Karpas-422 (cell line): ENCODE measurements around the gene NEB. TPM values are rescaled to one million over a fixed set of nuclear protein-coding genes. Genes with fewer than 3 reads are reported as not detected.

ENCODE experiments used
- DNase-seq: peaks from one replicate; pipeline ENCODE4 v3.0.0-alpha.2; 2015
- H2AFZ ChIP-seq: fragments of 200-600 bp; sonication (generic); 2 replicates; pipeline ENCODE4 v1.6.1; 2014; ENCODE audit warnings: antibody characterized with exemption, low read length, mixed read lengths
- H3K27ac ChIP-seq: fragments of 200-600 bp; sonication (generic); 2 replicates; pipeline ENCODE4 v1.5.1; 2014; ENCODE audit warnings: mild to moderate bottlenecking, low read length, moderate library complexity
- H3K27me3 ChIP-seq: fragments of 200-600 bp; sonication (generic); 2 replicates; pipeline ENCODE4 v1.6.1; 2014; ENCODE audit warnings: low read length, mixed read lengths
- H3K36me3 ChIP-seq: fragments of 200-600 bp; sonication (generic); 2 replicates; pipeline ENCODE4 v1.6.1; 2014; ENCODE audit warnings: low read length, mixed read lengths; ENCODE audit not compliant: insufficient read depth
- H3K4me1 ChIP-seq: fragments of 200-600 bp; sonication (generic); 2 replicates; pipeline ENCODE4 v1.6.1; 2014; ENCODE audit warnings: mild to moderate bottlenecking, low read length, mixed read lengths
- H3K4me2 ChIP-seq: fragments of 200-600 bp; sonication (generic); 2 replicates; pipeline ENCODE4 v1.6.1; 2014; ENCODE audit warnings: low read length, low read depth, mild to moderate bottlenecking; ENCODE audit not compliant: poor library complexity, severe bottlenecking
- H3K4me3 ChIP-seq: fragments of 200-600 bp; sonication (generic); 2 replicates; pipeline ENCODE4 v1.5.1; 2014; ENCODE audit warnings: mild to moderate bottlenecking, antibody characterized with exemption, low read length, mixed read lengths
- H3K79me2 ChIP-seq: fragments of 200-600 bp; sonication (generic); 2 replicates; pipeline ENCODE4 v1.6.1; 2014; ENCODE audit warnings: mild to moderate bottlenecking, low read length, mixed read lengths
- H3K9ac ChIP-seq: fragments of 200-600 bp; sonication (generic); 2 replicates; pipeline ENCODE4 v1.6.0; 2014; ENCODE audit warnings: low read length
- H3K9me2 ChIP-seq: fragments of 200-600 bp; sonication (generic), shearing (Covaris generic); replicated peaks from 2 replicates; pipeline ENCODE4 v1.6.0; 2014; ENCODE audit warnings: mild to moderate bottlenecking, low read length, moderate library complexity; ENCODE audit not compliant: insufficient read depth
- H3K9me3 ChIP-seq: fragments of 300-700, 200-600 bp; sonication (generic); 2 replicates; pipeline ENCODE4 v1.6.1; 2014; ENCODE audit warnings: low read length, mixed read lengths
- H4K20me1 ChIP-seq: fragments of 200-600 bp; sonication (generic); 2 replicates; pipeline ENCODE4 v1.6.1; 2014; ENCODE audit warnings: mild to moderate bottlenecking, antibody characterized with exemption, low read length, low read depth; ENCODE audit not compliant: insufficient read depth
- total RNA-seq: library from RNA; depleted of rRNA; stranded (reverse); fragments of >200 nt; shearing (Covaris generic); gene quantifications from 2 replicates; pipeline ENCODE4 v1.2.3, GENCODE V29; 2014; ENCODE audit warnings: low replicate concordance

NEB gene
- total RNA-seq, 1 experiment from 2014 or later, result 1.4 TPM

DNA sequence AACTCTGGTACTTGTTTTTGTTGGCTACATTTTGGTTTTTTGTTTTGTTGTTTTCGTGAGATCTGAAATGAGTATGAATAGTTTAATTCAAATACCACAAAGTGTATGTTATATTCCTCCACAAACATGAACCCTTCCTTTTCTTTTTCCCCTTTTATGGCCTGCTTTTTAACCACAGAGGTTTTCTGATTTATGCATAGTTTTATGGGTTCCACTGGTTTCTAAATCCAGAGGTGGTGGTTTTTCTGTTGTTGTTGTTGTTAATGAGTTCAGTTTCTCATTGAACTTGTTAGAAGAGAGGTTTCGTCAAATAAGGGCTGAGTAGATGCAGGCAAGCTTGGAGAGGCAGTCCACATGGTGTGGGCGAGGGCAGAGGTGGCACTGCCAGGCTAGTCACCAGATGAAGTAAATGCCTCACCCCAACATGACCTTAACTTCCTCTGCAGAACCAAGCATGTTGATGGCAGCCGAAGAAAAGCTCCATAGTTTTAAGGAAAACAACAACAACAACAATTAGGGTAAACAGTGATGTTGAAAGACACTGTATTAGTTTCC lies 252.0 kb downstream of the NEB start:
- H3K79me2 ChIP-seq, result peaks cover 26% of the 10 kb centered on the region
- H3K36me3 ChIP-seq, result peaks cover 70% of the 10 kb centered on the region
- no peak overlapping the region for H3K4me3 ChIP-seq
- H3K9me3 ChIP-seq, result no peaks in the 10 kb centered on the region
- H4K20me1 ChIP-seq, result no peaks in the 10 kb centered on the region
- H2AFZ ChIP-seq, result no peak overlapping the region
- H3K4me1 ChIP-seq, result peaks cover 20% of the 10 kb centered on the region
- no peak overlapping the region for H3K27ac ChIP-seq
- no peak overlapping the region for H3K9ac ChIP-seq
- DNase-seq, result no peak
- no peaks in the 10 kb centered on the region for H3K27me3 ChIP-seq
- no peak overlapping the region for H3K4me2 ChIP-seq
- no peaks in the 10 kb centered on the region for H3K9me2 ChIP-seq

DNA sequence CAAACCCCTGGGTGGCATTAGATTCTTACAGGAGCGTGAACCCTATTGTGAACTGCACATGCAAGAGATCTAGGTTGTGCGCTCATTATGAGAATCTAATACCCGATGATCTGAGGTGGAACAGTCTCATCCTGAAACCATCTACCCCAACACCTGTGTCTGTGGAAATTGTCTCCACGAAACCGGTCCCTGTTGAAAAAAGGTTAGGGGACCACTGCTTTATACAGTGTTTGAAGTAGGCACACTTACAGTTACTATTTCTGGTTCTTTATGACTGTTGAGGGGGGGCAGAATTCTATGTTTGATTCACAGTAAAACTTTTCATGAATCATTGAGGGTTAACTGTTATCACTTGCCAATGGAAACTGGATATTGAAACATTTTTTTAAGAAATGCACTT lies 252.5 kb downstream of the NEB start:
- H3K27ac ChIP-seq, result no peak overlapping the region
- no peak overlapping the region for H2AFZ ChIP-seq
- H3K4me3 ChIP-seq, result no peak overlapping the region
- no peaks in the 10 kb centered on the region for H3K9me2 ChIP-seq
- H3K4me2 ChIP-seq, result no peak overlapping the region
- no peaks in the 10 kb centered on the region for H3K9me3 ChIP-seq
- no peak overlapping the region for H3K9ac ChIP-seq
- no peaks in the 10 kb centered on the region for H3K27me3 ChIP-seq
- peaks cover 31% of the 10 kb centered on the region for H3K79me2 ChIP-seq
- peaks cover 20% of the 10 kb centered on the region for H3K4me1 ChIP-seq
- peaks cover 73% of the 10 kb centered on the region for H3K36me3 ChIP-seq
- DNase-seq, result no peak
- no peaks in the 10 kb centered on the region for H4K20me1 ChIP-seq

DNA sequence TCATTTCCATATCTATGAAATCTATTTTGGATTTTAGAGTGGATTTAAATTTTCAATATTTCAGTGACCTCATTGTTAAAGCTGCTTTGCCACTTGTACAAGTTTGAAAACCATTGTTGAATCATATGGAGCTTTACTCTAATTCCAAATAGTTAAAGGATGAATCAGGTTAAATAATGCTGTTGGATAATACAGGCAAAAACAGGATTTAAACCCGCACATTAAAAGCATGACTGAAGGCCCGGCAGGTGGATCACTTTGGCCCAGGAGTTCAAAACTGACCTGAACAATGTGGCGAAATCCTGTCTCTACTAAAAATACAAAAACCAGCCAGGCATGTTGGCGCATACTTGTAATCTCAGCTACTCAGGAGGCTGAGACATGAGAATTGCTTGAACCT lies 256.3 kb downstream of the NEB start:
- Histone ChIP-seq H3K9ac (no peak overlapping the region), H4K20me1 (no peaks in the 10 kb centered on the region), H3K4me2 (no peak overlapping the region), H3K9me3 (no peaks in the 10 kb centered on the region), H3K4me1 (no peaks in the 10 kb centered on the region), H2AFZ (no peak overlapping the region), H3K36me3 (peaks cover 72% of the 10 kb centered on the region), H3K27me3 (no peaks in the 10 kb centered on the region), H3K9me2 (no peaks in the 10 kb centered on the region), H3K79me2 (peaks cover 48% of the 10 kb centered on the region), H3K4me3 (no peak overlapping the region), H3K27ac (no peak overlapping the region)
- no peak for DNase-seq

DNA sequence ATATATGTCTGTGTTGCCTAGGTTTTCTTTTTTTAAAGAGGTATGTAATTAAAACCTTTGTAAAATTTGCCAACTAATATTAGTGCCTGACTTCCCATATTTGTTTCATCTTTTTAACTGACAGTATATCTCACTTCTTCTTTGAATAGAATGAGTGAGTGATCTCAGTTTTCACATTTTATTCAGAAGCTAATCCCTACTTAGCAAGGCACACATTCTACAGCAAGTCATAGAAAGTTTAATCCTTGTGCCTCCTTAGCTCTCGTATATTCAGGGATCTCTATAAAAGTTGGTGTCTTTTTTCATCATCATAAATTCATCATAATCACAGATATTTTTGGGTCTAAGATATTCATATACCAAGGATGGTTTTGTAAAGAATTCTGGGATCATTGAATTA lies 258.0 kb downstream of the NEB start:
- no peak overlapping the region for H3K27ac ChIP-seq
- peaks cover 61% of the 10 kb centered on the region for H3K36me3 ChIP-seq
- H4K20me1 ChIP-seq, result no peaks in the 10 kb centered on the region
- H3K4me1 ChIP-seq, result no peaks in the 10 kb centered on the region
- no peak overlapping the region for H3K4me2 ChIP-seq
- H3K9me3 ChIP-seq, result no peaks in the 10 kb centered on the region
- H3K9me2 ChIP-seq, result no peaks in the 10 kb centered on the region
- peaks cover 48% of the 10 kb centered on the region for H3K79me2 ChIP-seq
- DNase-seq, result no peak
- H3K27me3 ChIP-seq, result no peaks in the 10 kb centered on the region
- no peak overlapping the region for H3K4me3 ChIP-seq
- H2AFZ ChIP-seq, result no peak overlapping the region
- H3K9ac ChIP-seq, result no peak overlapping the region

DNA sequence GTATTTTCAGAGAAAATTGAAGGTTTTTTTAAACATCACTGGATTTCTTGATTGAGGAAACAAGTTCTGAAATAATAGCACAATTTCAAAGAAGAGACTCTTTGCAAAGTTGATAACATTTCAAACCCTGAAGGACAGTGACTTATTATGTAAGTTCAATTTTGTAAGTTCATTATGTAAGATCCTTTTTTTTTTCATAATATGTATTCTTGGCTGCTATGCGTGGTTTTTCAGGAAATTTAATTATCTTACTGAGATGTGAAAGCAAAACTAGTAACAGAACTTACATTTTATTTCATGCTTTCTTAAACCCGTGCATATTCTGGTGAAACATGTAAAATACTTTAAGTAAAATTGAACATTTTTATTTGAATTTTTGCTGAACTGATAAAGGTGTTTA lies 259.2 kb downstream of the NEB start:
- Histone ChIP-seq H3K9me2 (no peaks in the 10 kb centered on the region), H3K79me2 (peaks cover 54% of the 10 kb centered on the region), H3K4me2 (no peak overlapping the region)

DNA sequence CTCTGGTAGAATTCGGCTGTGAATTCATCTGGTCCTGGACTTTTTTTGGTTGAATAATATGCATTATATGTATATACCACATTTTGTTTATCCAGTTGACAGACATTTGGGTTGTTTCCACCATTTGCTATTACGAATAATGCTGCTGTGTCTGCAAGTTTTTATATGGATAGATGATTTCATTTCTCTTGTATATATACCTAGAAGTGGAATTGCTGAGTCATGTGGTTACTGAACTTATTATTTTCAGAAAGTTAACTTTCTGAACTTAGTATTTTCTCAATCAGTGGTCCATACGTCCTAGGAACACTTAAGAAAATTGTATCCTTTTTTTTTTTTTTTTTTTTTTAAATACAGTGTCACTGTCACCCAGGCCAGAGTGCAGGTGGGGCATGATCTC lies 261.3 kb downstream of the NEB start:
- no peak overlapping the region for H3K27ac ChIP-seq
- H3K36me3 ChIP-seq, result peaks cover 74% of the 10 kb centered on the region
- no peaks in the 10 kb centered on the region for H4K20me1 ChIP-seq
- H3K9me2 ChIP-seq, result no peaks in the 10 kb centered on the region
- no peaks in the 10 kb centered on the region for H3K9me3 ChIP-seq
- no peak overlapping the region for H3K4me2 ChIP-seq
- H3K9ac ChIP-seq, result no peak overlapping the region
- H2AFZ ChIP-seq, result no peak overlapping the region
- DNase-seq, result no peak
- H3K4me1 ChIP-seq, result no peaks in the 10 kb centered on the region
- H3K27me3 ChIP-seq, result no peaks in the 10 kb centered on the region
- H3K4me3 ChIP-seq, result no peak overlapping the region
- peaks cover 51% of the 10 kb centered on the region for H3K79me2 ChIP-seq

More for the DNA sequence above, 259.2 kb downstream of the NEB start:
- Histone ChIP-seq H3K9ac (no peak overlapping the region), H3K27me3 (no peaks in the 10 kb centered on the region), H3K9me3 (no peaks in the 10 kb centered on the region), H2AFZ (no peak overlapping the region), H3K27ac (no peak overlapping the region), H3K4me1 (no peaks in the 10 kb centered on the region), H3K36me3 (peaks cover 60% of the 10 kb centered on the region), H4K20me1 (no peaks in the 10 kb centered on the region), H3K4me3 (no peak overlapping the region)
- DNase-seq, result no peak

DNA sequence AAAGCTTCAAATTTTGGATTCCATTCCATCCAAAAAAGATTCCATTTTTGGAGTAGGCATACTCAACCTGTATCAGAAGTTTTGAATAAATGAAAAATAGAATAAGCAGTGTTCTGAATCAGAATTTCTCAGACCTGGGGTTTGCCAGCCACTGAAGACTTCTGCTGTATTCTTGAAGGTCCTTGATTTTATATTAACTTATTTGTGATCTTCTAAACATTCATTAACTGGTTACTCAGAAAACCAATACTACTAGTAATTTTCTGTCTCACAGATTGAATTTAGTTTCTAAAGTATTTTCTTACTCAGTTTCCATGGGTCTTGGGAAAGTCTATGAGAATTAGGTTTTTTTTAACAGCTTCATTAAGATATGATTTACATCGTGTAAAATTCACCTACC lies 263.7 kb downstream of the NEB start:
- H3K27ac ChIP-seq, result no peak overlapping the region
- H3K4me3 ChIP-seq, result no peak overlapping the region
- H3K36me3 ChIP-seq, result peaks cover 75% of the 10 kb centered on the region
- DNase-seq, result no peak
- H4K20me1 ChIP-seq, result no peaks in the 10 kb centered on the region
- no peaks in the 10 kb centered on the region for H3K4me1 ChIP-seq
- H3K79me2 ChIP-seq, result peaks cover 40% of the 10 kb centered on the region
- no peak overlapping the region for H2AFZ ChIP-seq
- H3K9me2 ChIP-seq, result no peaks in the 10 kb centered on the region
- no peaks in the 10 kb centered on the region for H3K27me3 ChIP-seq
- no peak overlapping the region for H3K9ac ChIP-seq
- no peak overlapping the region for H3K4me2 ChIP-seq
- no peaks in the 10 kb centered on the region for H3K9me3 ChIP-seq

DNA sequence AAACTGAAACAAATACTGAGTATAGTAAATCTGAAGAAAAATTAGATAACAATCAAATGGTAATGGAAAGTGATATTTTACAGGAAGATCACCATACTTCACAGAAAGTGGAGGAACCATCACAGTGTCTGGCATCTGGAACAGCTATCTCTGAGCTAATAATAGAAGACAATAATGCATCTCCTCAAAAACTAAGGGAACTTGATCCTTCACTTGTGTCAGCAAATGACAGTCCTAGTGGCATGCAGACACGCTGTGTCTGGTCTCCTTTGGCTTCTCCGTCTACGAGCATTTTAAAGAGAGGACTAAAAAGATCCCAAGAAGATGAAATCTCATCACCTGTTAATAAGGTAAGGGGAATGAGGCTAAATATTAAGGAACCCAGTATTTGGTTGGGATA lies 268.5 kb downstream of the NEB start:
- Histone ChIP-seq H3K4me2 (no peak overlapping the region), H3K4me3 (no peak overlapping the region), H3K9ac (no peak overlapping the region), H4K20me1 (no peaks in the 10 kb centered on the region), H3K9me2 (no peaks in the 10 kb centered on the region), H3K27me3 (no peaks in the 10 kb centered on the region), H3K27ac (no peak overlapping the region), H3K9me3 (no peaks in the 10 kb centered on the region), H3K4me1 (no peaks in the 10 kb centered on the region), H2AFZ (no peak overlapping the region), H3K79me2 (peaks cover 31% of the 10 kb centered on the region), H3K36me3 (peaks cover 78% of the 10 kb centered on the region)
- no peak for DNase-seq

DNA sequence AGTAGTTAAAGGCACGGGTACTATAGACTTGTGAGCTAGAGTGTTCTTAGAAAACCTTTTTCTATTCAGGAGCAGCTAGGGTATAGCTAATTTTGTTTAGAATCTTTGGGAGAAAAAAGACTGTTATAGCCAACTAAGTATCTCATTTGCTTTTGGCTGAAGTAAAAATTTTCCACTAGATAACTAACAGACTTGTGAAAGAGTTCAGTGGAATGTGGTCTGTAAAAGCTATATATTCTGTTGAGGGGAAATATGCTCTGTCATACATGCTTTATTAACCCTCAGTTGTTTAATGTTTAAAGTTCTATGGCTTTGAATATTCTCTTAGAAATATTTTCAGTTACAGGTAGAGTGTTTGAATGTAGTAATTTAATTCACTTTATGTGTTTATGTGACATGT lies 274.9 kb downstream of the NEB start:
- peaks cover 69% of the 10 kb centered on the region for H3K36me3 ChIP-seq

More for the DNA sequence above, 274.9 kb downstream of the NEB start:
- Histone ChIP-seq H3K27ac (no peak overlapping the region), H2AFZ (no peak overlapping the region), H3K27me3 (no peaks in the 10 kb centered on the region), H4K20me1 (no peaks in the 10 kb centered on the region), H3K79me2 (peaks cover 15% of the 10 kb centered on the region), H3K9me3 (no peaks in the 10 kb centered on the region), H3K9me2 (no peaks in the 10 kb centered on the region), H3K9ac (no peak overlapping the region), H3K4me3 (no peak overlapping the region), H3K4me1 (no peaks in the 10 kb centered on the region), H3K4me2 (no peak overlapping the region)
- no peak for DNase-seq
